Fibroblast of upper back skin (primary cell): ENCODE results near the gene NMRK1.

Experiments
- DNase-seq: peaks from one replicate; pipeline ENCODE4 v3.0.0-alpha.2; 2013

The NMRK1 gene

GRCh38 chr9:75087824-75088645, at the start of gene NMRK1, which contains the start of gene OSTF1:
Gene NMRK1, minus strand, starts transcription at chr9:75088155. Its CDS starts 5,040 bp downstream, at chr9:75083115.
Gene OSTF1, plus strand, starts transcription at chr9:75088514. Its CDS starts 179 bp downstream, at chr9:75088693.
- DNase-seq: peak; percentile 96

- no peak for DNase-seq
Measured at GRCh38 chr9:75134495-75134894, 46.5 kb upstream of the NMRK1 start.

GRCh38 chr9:75133396-75133795, 45.4 kb upstream of the NMRK1 start:
- no peak for DNase-seq

- DNase-seq: no peak
Measured at GRCh38 chr9:75132244-75132643, 44.3 kb upstream of the NMRK1 start.

- no peak for DNase-seq
Measured at GRCh38 chr9:75131700-75132099, 43.7 kb upstream of the NMRK1 start.

- DNase-seq: peak; percentile 26
Measured at GRCh38 chr9:75130621-75131230, 42.8 kb upstream of the NMRK1 start.

- no peak for DNase-seq
Measured at GRCh38 chr9:75130172-75130571, 42.2 kb upstream of the NMRK1 start.

- DNase-seq: no peak
Measured at GRCh38 chr9:75128535-75128934, 40.6 kb upstream of the NMRK1 start.

GRCh38 chr9:75123696-75124095, 35.7 kb upstream of the NMRK1 start:
- no peak for DNase-seq

- no peak for DNase-seq
Measured at GRCh38 chr9:75121914-75122558, 34.1 kb upstream of the NMRK1 start.

- DNase-seq: no peak
Measured at GRCh38 chr9:75120686-75121085, 32.7 kb upstream of the NMRK1 start.

- no peak for DNase-seq
Measured at GRCh38 chr9:75117564-75117963, 29.6 kb upstream of the NMRK1 start.

GRCh38 chr9:75116306-75116705, 28.4 kb upstream of the NMRK1 start:
- no peak for DNase-seq

- no peak for DNase-seq
Measured at GRCh38 chr9:75112789-75113188, 24.8 kb upstream of the NMRK1 start.

- DNase-seq: no peak
Measured at GRCh38 chr9:75111019-75111622, 23.2 kb upstream of the NMRK1 start.

- DNase-seq: no peak
Measured at GRCh38 chr9:75109210-75109839, 21.4 kb upstream of the NMRK1 start.

- peak; percentile 19 for DNase-seq
Measured at GRCh38 chr9:75108571-75108970, 20.6 kb upstream of the NMRK1 start.

GRCh38 chr9:75106857-75107256, 18.9 kb upstream of the NMRK1 start:
- no peak for DNase-seq

GRCh38 chr9:75105841-75106240, 17.9 kb upstream of the NMRK1 start:
- no peak for DNase-seq

- no peak for DNase-seq
Measured at GRCh38 chr9:75105019-75105540, 17.1 kb upstream of the NMRK1 start.

GRCh38 chr9:75104607-75105006, 16.7 kb upstream of the NMRK1 start:
- DNase-seq: no peak

- DNase-seq: no peak
Measured at GRCh38 chr9:75102177-75102790, 14.3 kb upstream of the NMRK1 start.
